IPS-20b (cell line): ENCODE measurements around the gene MYRFL.

ENCODE experiments used
- H3K27ac ChIP-seq: one replicate; pipeline ENCODE4 v1.5.1; 2013; ENCODE audit warnings: low read length
- H3K27me3 ChIP-seq: 2 replicates; pipeline ENCODE4 v1.6.1; 2013; ENCODE audit warnings: mild to moderate bottlenecking, low read length, inconsistent platforms; ENCODE audit not compliant: insufficient read depth
- H3K36me3 ChIP-seq: 2 replicates; pipeline ENCODE4 v1.6.1; 2013; ENCODE audit warnings: low read depth, mild to moderate bottlenecking, inconsistent platforms, low read length, moderate library complexity; ENCODE audit not compliant: insufficient read depth
- H3K4me1 ChIP-seq: 2 replicates; pipeline ENCODE4 v1.6.1; 2013; ENCODE audit warnings: mild to moderate bottlenecking, control low read depth, inconsistent platforms, low read length, moderate library complexity; ENCODE audit not compliant: insufficient read depth
- H3K4me3 ChIP-seq: 2 replicates; pipeline ENCODE4 v1.5.1; 2013; ENCODE audit warnings: mild to moderate bottlenecking, low read length, inconsistent platforms
- H3K9ac ChIP-seq: 2 replicates; pipeline ENCODE4 v1.6.1; 2013; ENCODE audit warnings: low read depth, mild to moderate bottlenecking, inconsistent platforms, low read length, moderate library complexity
- H3K9me3 ChIP-seq: 2 replicates; pipeline ENCODE4 v1.6.1; 2013; ENCODE audit warnings: mild to moderate bottlenecking, low read depth, low read length, inconsistent platforms; ENCODE audit not compliant: insufficient read depth

The MYRFL gene

GRCh38 chr12:69880571-69880970, 55.5 kb downstream of the MYRFL start:
- Histone ChIP-seq H3K4me3 (no peak overlapping the region), H3K9ac (no peak overlapping the region), H3K4me1 (peaks cover 3% of the 10 kb centered on the region; the same call in 1 of the 2 replicates), H3K9me3 (no peaks in the 10 kb centered on the region), H3K36me3 (no peaks in the 10 kb centered on the region), H3K27ac (no peak overlapping the region), H3K27me3 (no peaks in the 10 kb centered on the region)

GRCh38 chr12:69881771-69882170, 56.7 kb downstream of the MYRFL start:
- H3K4me3 ChIP-seq: no peak overlapping the region
- H3K9me3 ChIP-seq: no peaks in the 10 kb centered on the region
- no peak overlapping the region for H3K9ac ChIP-seq
- 0 out of 2 replicates have a peak, but pooled peaks cover 3% of the 10 kb centered on the region for H3K4me1 ChIP-seq
- H3K36me3 ChIP-seq: no peaks in the 10 kb centered on the region
- no peak overlapping the region for H3K27ac ChIP-seq
- no peaks in the 10 kb centered on the region for H3K27me3 ChIP-seq

- H3K36me3 ChIP-seq: no peaks in the 10 kb centered on the region
- H3K4me1 ChIP-seq: 0 out of 2 replicates have a peak, but pooled peaks cover 3% of the 10 kb centered on the region
- H3K9me3 ChIP-seq: no peaks in the 10 kb centered on the region
- H3K4me3 ChIP-seq: no peak overlapping the region
- H3K27me3 ChIP-seq: no peaks in the 10 kb centered on the region
- no peak overlapping the region for H3K27ac ChIP-seq
- H3K9ac ChIP-seq: no peak overlapping the region
These were observed 59.4 kb downstream of the MYRFL start for GRCh38 chr12:69884386-69884785.

- H3K4me1 ChIP-seq: no peaks in the 10 kb centered on the region
- H3K9ac ChIP-seq: no peak overlapping the region
- H3K9me3 ChIP-seq: no peaks in the 10 kb centered on the region
- H3K4me3 ChIP-seq: no peak overlapping the region
- no peaks in the 10 kb centered on the region for H3K27me3 ChIP-seq
- no peaks in the 10 kb centered on the region for H3K36me3 ChIP-seq
- no peak overlapping the region for H3K27ac ChIP-seq
These were observed 60.6 kb downstream of the MYRFL start for GRCh38 chr12:69885658-69886057.

- no peak overlapping the region for H3K27ac ChIP-seq
- H3K36me3 ChIP-seq: no peaks in the 10 kb centered on the region
- H3K4me1 ChIP-seq: no peaks in the 10 kb centered on the region
- H3K4me3 ChIP-seq: no peak overlapping the region
- no peaks in the 10 kb centered on the region for H3K27me3 ChIP-seq
- H3K9me3 ChIP-seq: no peaks in the 10 kb centered on the region
- H3K9ac ChIP-seq: no peak overlapping the region
These were observed 61.1 kb downstream of the MYRFL start for GRCh38 chr12:69886109-69886508.

GRCh38 chr12:69886715-69887114, 61.7 kb downstream of the MYRFL start:
- no peaks in the 10 kb centered on the region for H3K36me3 ChIP-seq
- H3K9me3 ChIP-seq: no peaks in the 10 kb centered on the region
- H3K9ac ChIP-seq: no peak overlapping the region
- no peaks in the 10 kb centered on the region for H3K4me1 ChIP-seq
- H3K27ac ChIP-seq: no peak overlapping the region
- no peaks in the 10 kb centered on the region for H3K27me3 ChIP-seq
- H3K4me3 ChIP-seq: no peak overlapping the region

GRCh38 chr12:69888901-69889300, 63.9 kb downstream of the MYRFL start:
- Histone ChIP-seq H3K36me3 (no peaks in the 10 kb centered on the region), H3K9me3 (no peaks in the 10 kb centered on the region), H3K27ac (no peak overlapping the region), H3K4me1 (no peaks in the 10 kb centered on the region), H3K9ac (no peak overlapping the region), H3K27me3 (no peaks in the 10 kb centered on the region), H3K4me3 (no peak overlapping the region)

GRCh38 chr12:69894800-69895383, 69.9 kb downstream of the MYRFL start:
- Histone ChIP-seq H3K9me3 (no peaks in the 10 kb centered on the region), H3K4me3 (peak overlapping the region; percentile 41; the same call in 1 of the 2 replicates), H3K9ac (peak overlapping the region; percentile 55; the same call in 1 of the 2 replicates), H3K36me3 (no peaks in the 10 kb centered on the region), H3K27ac (no peak overlapping the region), H3K27me3 (no peaks in the 10 kb centered on the region), H3K4me1 (peaks cover 42% of the 10 kb centered on the region)

- peak overlapping the region; percentile 36 for H3K4me3 ChIP-seq
- H3K27ac ChIP-seq: peak overlapping the region; percentile 41
- H3K27me3 ChIP-seq: no peaks in the 10 kb centered on the region
These were observed 71.8 kb downstream of the MYRFL start for GRCh38 chr12:69896653-69897381.

GRCh38 chr12:69897744-69898143, 72.7 kb downstream of the MYRFL start:
- Histone ChIP-seq H3K9me3 (no peaks in the 10 kb centered on the region), H3K36me3 (no peaks in the 10 kb centered on the region), H3K9ac (peak overlapping the region; percentile 39), H3K27me3 (no peaks in the 10 kb centered on the region), H3K4me3 (peak overlapping the region; percentile 36; the same call in 1 of the 2 replicates), H3K27ac (no peak overlapping the region), H3K4me1 (peaks cover 45% of the 10 kb centered on the region)

More at GRCh38 chr12:69896653-69897381, 71.8 kb downstream of the MYRFL start:
- peak overlapping the region; percentile 55; the same call in 1 of the 2 replicates for H3K9ac ChIP-seq
- H3K4me1 ChIP-seq: peaks cover 45% of the 10 kb centered on the region
- H3K36me3 ChIP-seq: no peaks in the 10 kb centered on the region
- no peaks in the 10 kb centered on the region for H3K9me3 ChIP-seq

- H3K9me3 ChIP-seq: no peaks in the 10 kb centered on the region
- peaks cover 45% of the 10 kb centered on the region for H3K4me1 ChIP-seq
- no peaks in the 10 kb centered on the region for H3K36me3 ChIP-seq
- H3K4me3 ChIP-seq: no peak overlapping the region
- peak overlapping the region; percentile 30; the same call in 1 of the 2 replicates for H3K9ac ChIP-seq
- H3K27me3 ChIP-seq: no peaks in the 10 kb centered on the region
- no peak overlapping the region for H3K27ac ChIP-seq
These were observed 73.2 kb downstream of the MYRFL start for GRCh38 chr12:69898236-69898635.

- H3K27me3 ChIP-seq: no peaks in the 10 kb centered on the region
- H3K9me3 ChIP-seq: no peaks in the 10 kb centered on the region
- no peaks in the 10 kb centered on the region for H3K36me3 ChIP-seq
- H3K9ac ChIP-seq: no peak overlapping the region
- no peak overlapping the region for H3K4me3 ChIP-seq
- H3K27ac ChIP-seq: no peak overlapping the region
- H3K4me1 ChIP-seq: peaks cover 31% of the 10 kb centered on the region
These were observed 75.7 kb downstream of the MYRFL start for GRCh38 chr12:69900720-69901131.
